Breast epithelium (tissue), 4 donors: Measurements from ENCODE around the gene AMER3. TPM values are rescaled to one million over a fixed set of nuclear protein-coding genes. Genes with fewer than 3 reads are reported as not detected.

ENCODE experiments used
- DNase-seq, 2 donors: peaks; one replicate each; pipeline ENCODE4 v3.0.0-alpha.2; 2019; ENCODE audit warnings: low spot score in 2 of 2
- H3K27ac ChIP-seq, 2 donors: fragments of 200-600 bp; sonication (generic) in 1 of 2; one replicate each; pipeline ENCODE4 v1.5.1; 2016 to 2019; ENCODE audit warnings: mild to moderate bottlenecking in 1 of 2
- H3K27me3 ChIP-seq, 2 donors: fragments of 200-600 bp; sonication (generic) in 1 of 2; one replicate each; pipeline versions ENCODE4 v1.5.1 to v1.6.0; 2017 to 2019; ENCODE audit warnings: control low read depth in 1 of 2, mild to moderate bottlenecking in 1 of 2
- H3K36me3 ChIP-seq: fragments of 200-600 bp; one replicate; pipeline ENCODE4 v1.5.1; 2019
- H3K4me1 ChIP-seq, 2 donors: fragments of 200-600 bp; sonication (generic); one replicate each; pipeline ENCODE4 v1.5.1; 2016 to 2019; ENCODE audit warnings: control low read depth in 1 of 2
- H3K4me3 ChIP-seq, 3 donors: fragments of 200-600 bp; sonication (generic); 1 replicate in 2 of 3; 2 replicates in 1 of 3; pipeline ENCODE4 v1.5.1; 2016 to 2019; ENCODE audit warnings: mild to moderate bottlenecking in 3 of 3, moderate library complexity in 2 of 3
- H3K9me3 ChIP-seq, 2 donors: fragments of 200-600 bp; sonication (generic) in 1 of 2; one replicate each; pipeline ENCODE4 v1.5.1; 2016 to 2019; ENCODE audit warnings: control low read depth in 1 of 2
- CTCF ChIP-seq, 3 donors: fragments of 450-650 bp; IDR thresholded peaks; one replicate each; pipeline ENCODE4 v1.5.1; 2016 to 2017; ENCODE audit warnings: antibody characterized with exemption in 3 of 3, mild to moderate bottlenecking in 3 of 3, moderate library complexity in 3 of 3
- POLR2A ChIP-seq: fragments of 450-650 bp; IDR thresholded peaks from one replicate; pipeline ENCODE4 v1.6.1; 2016; ENCODE audit warnings: antibody characterized with exemption, mild to moderate bottlenecking, moderate library complexity
- POLR2AphosphoS5 ChIP-seq, 3 donors: sonication (generic); formaldehyde crosslinking; IDR thresholded peaks; one replicate each; pipeline ENCODE4 v1.6.1; 2017; ENCODE audit warnings: antibody characterized with exemption in 3 of 3
- intact Hi-C: fragments of 100-400 bp; cut with DNase I; formaldehyde crosslinking; loops from one replicate; pipeline ENCODE4 v1.15.1; 2023; ENCODE audit warnings: low total_unique reads
- total RNA-seq, 3 donors: library from RNA; depleted of rRNA; stranded (reverse); fragments of >200 nt; gene quantifications; one replicate each; pipeline ENCODE4 v1.1.0, GENCODE V29; 2016

Gene AMER3
- total RNA-seq, 3 donors from 2014 or later = not detected

DNA sequence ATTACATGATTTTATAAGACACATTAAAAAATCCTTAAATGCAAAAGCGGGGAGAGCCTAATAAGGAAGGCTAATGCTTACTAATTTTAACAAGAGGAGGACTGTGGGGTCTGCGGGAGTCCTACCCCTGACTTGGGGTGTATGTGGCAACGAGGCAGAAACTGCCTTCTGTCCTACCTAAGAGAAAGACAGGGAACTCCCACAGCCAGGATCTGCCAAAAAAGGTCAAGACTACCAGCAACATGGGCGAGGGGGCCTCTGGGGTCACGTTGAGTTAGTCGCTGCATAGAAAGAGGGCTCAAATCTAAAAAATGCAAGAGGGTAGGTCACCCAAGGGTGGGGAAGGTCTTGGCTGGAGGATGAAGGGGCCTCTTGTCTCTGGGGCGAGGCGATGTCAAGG lies 529 bp upstream of the AMER3 start:
- Histone ChIP-seq H3K27me3 (peaks cover 0 to 52% of the 10 kb centered on the region in 2 donors), H3K36me3 (no peaks in the 10 kb centered on the region), H3K4me1 (no peaks in the 10 kb centered on the region), H3K4me3 (no peak overlapping the region), H3K9me3 (no peaks in the 10 kb centered on the region), H3K27ac (no peak overlapping the region)
- TF ChIP-seq POLR2A (no peak), CTCF (IDR thresholded peaks at IDR 0.05) (no peak), POLR2AphosphoS5 (IDR thresholded peaks at IDR 0.05) (no peak)
- no peak for DNase-seq
- intact Hi-C loops = no loop called here

DNA sequence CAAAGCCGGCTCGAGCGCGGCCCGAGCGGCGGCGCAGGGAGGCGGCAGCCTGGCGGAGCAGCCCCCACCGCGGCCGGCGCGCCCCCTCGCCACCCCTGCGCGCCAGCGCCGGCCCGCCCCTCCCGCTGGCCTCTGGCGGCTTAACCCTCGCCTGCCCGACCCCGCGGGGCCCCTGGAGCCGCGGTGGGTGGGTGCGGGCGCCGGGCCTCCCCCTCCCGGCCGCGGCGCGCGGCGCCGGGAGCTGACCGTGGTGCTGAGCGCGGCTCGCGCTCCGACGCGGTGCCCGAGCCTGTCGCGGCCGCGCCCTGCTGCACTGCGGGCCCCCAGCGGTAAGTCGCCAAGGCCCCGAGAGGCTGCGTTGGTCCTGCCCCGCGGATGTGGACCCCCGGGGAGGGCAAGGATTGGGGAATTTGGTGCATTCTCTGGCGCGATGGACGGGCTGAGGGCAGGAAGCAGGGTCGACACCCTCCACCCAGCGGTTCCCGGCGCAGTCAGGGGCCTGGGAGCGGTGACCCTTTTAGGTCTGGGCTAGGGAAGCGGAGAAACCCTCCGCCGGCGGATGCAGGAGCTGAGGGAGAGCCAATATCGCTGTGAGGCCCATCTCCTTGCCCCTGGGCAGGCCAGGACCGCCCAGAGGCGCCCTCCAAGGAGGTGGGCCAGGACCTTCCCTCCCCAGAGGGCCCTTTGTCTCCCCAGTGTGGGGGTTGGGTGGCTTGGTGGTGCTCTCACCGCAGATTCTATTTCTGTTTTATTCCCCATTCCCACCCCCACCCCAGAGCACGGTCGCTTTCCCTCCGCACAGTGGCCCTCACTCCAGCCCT lies 923 bp downstream of the AMER3 start:
- H3K4me3 ChIP-seq = peak overlapping the region in 2 of 3 donors; percentile 46 to 62
- DNase-seq = no peak
- H3K9me3 ChIP-seq = no peaks in the 10 kb centered on the region
- no peak overlapping the region for H3K27ac ChIP-seq
- H3K4me1 ChIP-seq = no peaks in the 10 kb centered on the region
- H3K36me3 ChIP-seq = no peaks in the 10 kb centered on the region
- H3K27me3 ChIP-seq = peaks cover 0 to 56% of the 10 kb centered on the region in 2 donors
- TF ChIP-seq CTCF (IDR thresholded peaks at IDR 0.05) (no peak), POLR2A (no peak), POLR2AphosphoS5 (IDR thresholded peaks at IDR 0.05) (no peak)
- intact Hi-C loops = no loop called here

DNA sequence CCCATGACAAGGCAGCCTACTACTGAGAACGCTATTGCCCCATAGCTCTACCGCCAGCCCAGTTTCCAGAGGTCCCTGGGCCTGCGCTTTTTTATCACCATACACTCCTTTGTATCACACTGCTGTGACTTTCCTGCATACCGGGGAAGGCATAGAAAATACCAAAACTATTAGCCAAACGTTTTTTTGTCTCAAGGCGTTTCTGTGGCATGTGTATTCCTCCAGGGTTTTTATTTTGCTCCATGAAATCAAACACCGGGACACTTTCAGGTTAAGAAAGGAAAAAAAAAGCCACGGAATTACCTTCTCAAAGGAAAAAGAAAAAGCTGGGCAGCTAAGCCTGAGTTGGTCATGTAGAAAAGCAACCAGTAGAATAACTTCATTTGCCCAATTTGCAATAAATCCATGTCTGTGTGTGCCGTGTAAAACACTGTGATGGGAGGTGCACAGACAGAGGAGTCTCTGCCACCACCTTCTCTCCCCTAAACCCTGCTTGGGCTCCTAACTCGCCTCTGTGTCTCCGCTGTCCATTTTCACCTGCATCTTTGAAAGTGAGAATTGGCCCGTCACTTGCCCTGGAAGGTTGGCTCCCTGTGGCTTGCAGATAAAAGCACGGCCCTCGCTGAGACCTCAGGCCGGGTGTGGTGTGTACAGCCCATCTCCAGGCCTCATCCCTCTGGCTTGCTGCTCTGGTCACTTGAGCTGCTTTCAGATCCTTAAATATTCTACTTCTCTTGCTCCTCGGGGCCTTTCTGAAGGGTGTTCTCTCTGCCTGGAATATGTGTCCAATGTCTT lies 1.7 kb downstream of the AMER3 start:
- TF ChIP-seq POLR2A = no peak
- TF ChIP-seq POLR2AphosphoS5 (IDR thresholded peaks at IDR 0.05) = no peak
- H3K4me1 ChIP-seq = no peaks in the 10 kb centered on the region
- peaks cover 0 to 63% of the 10 kb centered on the region in 2 donors for H3K27me3 ChIP-seq
- no peak for DNase-seq
- intact Hi-C loops = no loop called here
- H3K9me3 ChIP-seq = no peaks in the 10 kb centered on the region
- H3K27ac ChIP-seq = no peak overlapping the region
- H3K4me3 ChIP-seq = no peak overlapping the region
- no peaks in the 10 kb centered on the region for H3K36me3 ChIP-seq

- Histone ChIP-seq H3K9me3 (no peaks in the 10 kb centered on the region), H3K27me3 (peaks cover 0 to 70% of the 10 kb centered on the region in 2 donors), H3K4me3 (no peak overlapping the region), H3K36me3 (no peaks in the 10 kb centered on the region), H3K4me1 (no peaks in the 10 kb centered on the region), H3K27ac (no peak overlapping the region)
- no peak for DNase-seq
- TF ChIP-seq POLR2AphosphoS5 (IDR thresholded peaks at IDR 0.05) (no peak), POLR2A (no peak), CTCF (IDR thresholded peaks at IDR 0.05) (no peak)
- intact Hi-C loops = no loop called here
Observed at GRCh38 chr2:130759906-130760753, 4.8 kb downstream of the AMER3 start.
